ENCODE data around the gene PDIA5.

The PDIA5 gene

GRCh38 chr3:123042413-123042812 lies 24.4 kb upstream of the PDIA5 start:
- no peak for DNase-seq (ENCODE audit: low spot score)

DNA sequence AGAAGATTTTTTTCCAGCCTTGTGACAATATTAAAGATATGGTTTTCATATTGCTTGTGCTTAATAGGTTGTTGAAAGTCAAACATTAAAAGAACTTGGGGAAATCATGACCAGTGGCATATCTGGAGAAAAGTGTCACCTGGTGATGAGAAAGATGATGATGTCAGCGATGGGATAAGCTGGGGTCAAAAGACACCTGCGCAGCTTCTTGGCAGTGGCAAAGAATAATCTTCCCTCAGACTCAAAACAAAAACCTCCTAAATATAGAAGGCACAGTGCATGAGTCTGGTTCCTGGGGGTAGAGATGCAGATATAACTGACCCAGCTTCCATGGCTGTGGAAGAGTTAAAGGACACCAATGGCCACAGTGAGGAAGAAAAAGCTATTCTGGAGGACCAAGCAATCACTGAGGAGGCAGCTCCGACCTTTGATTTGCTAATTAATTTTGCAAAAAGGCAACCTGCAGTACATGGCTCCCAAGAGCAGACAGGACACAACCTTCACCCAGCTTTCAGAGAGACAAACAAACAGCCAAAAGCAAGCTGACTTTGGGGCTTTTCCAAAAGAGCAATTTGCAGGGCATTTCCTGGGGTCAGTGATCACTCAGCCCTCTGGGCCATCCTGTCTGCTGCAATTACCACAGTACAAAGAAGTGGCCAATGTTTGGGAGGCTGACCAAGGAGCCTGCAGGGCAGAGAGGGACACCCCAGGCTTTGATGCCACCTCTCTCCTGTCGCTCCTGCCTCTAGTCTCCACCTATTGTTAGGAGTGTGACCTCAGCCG lies 21.7 kb upstream of the PDIA5 start:
- no peak for DNase-seq (ENCODE audit: low spot score)

GRCh38 chr3:123046262-123047061 lies 20.4 kb upstream of the PDIA5 start:
- no peak for DNase-seq (ENCODE audit: low spot score)

DNA sequence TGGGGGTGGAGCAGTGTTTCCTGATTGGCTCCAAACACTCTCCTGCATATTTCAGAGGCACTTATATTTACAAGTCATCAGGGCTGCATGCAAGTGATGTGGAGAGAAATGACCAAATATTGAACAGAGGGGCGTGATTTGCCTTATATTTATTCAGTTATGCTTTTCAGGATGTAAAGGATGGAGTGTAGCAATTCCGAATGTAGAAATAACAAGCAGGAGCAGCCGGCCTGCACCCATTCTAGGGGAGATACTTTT lies 19.8 kb upstream of the PDIA5 start:
- no peak for DNase-seq (ENCODE audit: low spot score)

DNA sequence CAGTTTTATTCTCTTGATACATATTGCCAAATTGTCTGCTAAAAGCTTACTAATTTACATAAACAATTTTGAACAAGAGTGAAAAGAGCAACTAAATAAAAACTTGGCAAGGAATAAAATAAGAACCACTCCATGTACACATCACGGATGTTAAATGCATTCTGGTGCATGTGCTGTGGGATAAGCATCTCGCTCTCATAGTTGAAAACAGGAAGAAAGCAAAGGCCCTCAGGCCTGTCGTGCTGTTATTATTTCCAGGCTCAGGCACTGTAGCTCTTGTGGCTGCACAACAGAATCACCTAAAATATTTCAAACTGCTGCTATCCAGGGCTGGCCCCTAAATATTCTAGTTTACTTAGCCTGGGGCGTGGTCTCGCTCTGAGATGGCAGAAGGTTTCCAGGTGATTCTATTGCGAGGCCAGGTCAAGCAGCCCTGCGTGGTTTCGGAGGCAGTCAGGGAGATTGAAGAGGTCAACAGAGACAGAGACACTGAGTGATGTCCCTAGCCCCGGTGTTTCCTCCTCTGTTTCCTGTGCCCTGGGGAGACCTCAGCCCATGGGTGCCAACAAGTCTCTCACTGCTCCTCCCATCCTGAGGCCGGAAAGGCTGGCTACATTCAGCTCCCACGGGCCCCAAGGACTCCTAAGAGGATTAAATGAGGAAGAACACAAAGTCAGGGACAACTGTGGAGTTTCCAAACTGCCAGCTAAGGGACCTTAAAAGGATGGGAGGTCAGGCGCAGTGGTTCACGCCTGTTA lies 18.2 kb upstream of the PDIA5 start:
- DNase-seq (ENCODE audit: low spot score): no peak

GRCh38 chr3:123050666-123051065 lies 16.2 kb upstream of the PDIA5 start:
- DNase-seq (ENCODE audit: low spot score): no peak

DNA sequence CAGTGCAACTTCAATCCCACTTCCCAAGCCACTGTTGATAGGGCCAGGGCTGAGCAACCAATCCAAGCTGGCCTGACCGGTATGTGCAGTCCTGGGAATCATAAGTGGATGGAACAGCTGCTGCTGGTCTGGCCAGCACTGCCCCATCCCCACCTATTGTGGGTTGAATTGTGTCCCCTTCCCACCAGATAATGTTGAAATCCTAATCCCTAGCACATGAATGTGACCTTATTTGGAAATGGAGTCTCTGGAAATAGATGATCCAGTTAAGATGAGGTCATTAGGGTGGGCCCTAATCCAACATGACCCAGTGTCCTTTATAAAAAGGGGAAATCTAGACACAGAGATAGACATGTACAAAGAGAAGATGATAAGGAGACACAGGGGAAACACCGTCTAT lies 13.7 kb upstream of the PDIA5 start:
- DNase-seq (ENCODE audit: low spot score): no peak

DNA sequence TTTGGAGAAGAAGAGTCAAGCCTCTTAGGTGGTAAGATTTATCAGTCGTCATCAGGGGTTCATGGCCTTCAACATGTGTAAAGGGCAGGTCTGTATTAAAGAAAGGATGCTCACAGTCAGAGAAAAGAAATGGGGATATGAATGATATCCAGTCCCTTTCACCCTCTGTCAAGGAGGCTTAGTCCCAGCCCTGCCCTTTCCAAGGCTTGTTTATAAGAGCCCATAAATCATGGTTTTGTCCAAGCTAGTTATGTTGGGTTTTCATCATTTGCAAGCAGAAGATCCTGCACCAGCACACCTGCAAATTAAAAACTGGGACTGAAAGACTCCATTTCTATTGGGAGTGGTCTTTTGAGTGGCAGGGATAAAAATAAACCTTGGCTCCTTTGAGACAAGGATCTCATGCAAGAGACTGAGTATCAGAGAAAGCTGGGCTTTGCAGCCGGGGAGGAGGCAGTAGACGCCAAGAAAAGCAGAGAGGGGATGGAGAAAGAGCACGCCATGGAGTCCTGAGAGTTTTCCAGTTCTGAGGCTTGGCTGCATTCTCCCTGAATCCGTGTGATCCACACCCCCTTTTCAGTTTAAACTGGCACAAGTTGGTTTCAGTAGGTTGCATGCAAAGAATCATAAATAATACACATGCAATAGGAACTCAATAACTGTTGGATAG lies 12.6 kb upstream of the PDIA5 start:
- no peak for DNase-seq (ENCODE audit: low spot score)

DNA sequence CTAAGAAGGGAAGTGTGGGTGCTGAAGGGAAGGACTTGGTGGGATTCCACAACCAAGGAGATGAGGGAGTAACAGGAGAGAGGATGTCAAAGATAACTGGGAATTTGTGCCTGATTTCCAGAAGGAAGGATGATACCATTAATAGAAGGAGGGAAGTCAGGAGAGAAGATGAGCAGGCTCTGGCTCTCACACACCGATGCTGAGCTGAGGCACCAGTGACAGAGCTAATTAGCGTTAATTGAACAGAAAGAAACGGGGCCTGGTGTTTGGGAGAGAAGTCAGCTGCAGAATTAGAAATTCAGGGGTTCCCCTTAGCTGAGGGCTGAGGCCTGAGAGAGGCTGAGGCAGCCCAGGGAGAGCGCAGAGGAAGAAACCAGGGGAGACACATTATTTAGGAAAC lies 11.9 kb upstream of the PDIA5 start:
- DNase-seq (ENCODE audit: low spot score): no peak

GRCh38 chr3:123055352-123055751 lies 11.5 kb upstream of the PDIA5 start:
- no peak for DNase-seq (ENCODE audit: low spot score)

DNA sequence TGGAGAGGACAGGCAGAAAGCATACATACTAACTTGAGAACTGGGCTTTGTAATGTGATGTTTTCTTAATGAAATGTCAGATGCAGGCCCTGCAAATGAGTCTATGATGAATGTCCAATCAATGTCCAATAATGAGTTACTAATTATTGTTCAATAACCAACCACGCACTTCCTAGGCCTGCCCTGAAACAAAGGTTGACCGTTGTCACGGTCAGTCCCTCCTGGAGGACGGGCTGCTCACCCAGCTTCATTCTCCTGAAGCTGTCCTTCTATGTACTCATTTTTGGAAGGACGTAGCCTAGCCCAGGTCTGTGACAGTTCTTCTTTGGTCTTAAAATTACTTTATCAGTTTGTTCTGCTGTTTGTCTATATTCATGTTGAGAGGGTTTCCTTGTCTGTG lies 8.3 kb upstream of the PDIA5 start:
- DNase-seq (ENCODE audit: low spot score): no peak

DNA sequence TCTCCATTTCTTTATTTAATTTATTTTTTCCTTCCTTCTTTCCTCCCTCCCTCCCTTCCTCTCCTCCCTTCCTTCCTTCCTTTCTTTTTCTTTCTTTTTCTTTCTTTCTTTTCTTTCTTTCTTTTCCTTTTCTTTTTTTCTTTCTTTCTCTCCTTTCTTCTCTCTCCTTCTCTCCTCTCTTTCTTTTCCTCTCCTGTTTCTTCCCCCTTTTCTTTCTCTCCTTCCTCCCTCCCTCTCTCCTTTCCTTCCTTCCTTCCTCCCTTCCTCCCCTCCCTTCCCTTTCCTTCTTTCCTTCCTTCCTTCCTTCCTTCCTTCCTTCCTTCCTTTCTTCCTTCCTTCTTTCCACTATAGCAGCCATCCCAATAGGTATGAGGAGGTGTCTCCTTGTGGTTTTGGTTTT lies 6.8 kb upstream of the PDIA5 start:
- no peak for DNase-seq (ENCODE audit: low spot score)

DNA sequence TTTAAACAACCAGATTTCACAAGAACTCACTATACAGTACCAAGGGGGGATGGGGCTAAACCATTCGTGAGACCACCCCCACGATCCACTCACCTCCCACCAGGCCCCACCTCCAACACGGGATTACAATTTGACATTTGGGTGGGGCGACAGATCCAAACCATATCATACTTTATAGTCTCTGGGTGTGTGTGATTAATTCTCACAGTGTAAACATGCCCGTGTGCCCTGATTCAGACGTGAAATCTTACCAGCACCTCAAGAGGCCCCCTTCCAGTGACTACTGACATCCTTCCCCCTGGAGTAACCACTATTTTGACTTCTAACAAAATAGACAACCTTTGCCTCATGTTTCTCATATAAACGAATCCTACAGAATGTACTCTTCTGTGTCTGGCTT lies 5.0 kb upstream of the PDIA5 start:
- DNase-seq (ENCODE audit: low spot score): no peak

GRCh38 chr3:123063034-123063433 lies 3.8 kb upstream of the PDIA5 start:
- DNase-seq (ENCODE audit: low spot score): no peak

DNA sequence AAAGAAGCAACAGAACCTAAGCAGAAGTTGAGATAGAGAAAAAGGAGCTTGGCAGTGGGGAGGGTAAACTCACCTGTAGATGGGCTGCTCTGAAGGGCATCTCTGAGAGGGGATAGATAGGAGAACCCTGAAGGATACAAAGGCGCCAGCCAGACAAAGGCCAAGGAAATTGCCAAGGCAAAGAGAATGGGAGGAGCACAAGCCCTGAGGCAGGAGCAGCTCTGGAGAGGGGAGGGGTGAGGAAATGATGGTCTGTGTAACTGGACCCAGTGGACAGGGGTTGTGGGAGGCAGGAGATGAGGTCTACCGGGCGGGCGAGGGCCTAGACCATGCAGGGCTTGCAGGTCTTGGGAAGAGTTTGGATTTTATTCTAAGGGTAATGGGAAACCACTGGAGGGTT lies 2.3 kb upstream of the PDIA5 start:
- DNase-seq (ENCODE audit: low spot score): no peak

DNA sequence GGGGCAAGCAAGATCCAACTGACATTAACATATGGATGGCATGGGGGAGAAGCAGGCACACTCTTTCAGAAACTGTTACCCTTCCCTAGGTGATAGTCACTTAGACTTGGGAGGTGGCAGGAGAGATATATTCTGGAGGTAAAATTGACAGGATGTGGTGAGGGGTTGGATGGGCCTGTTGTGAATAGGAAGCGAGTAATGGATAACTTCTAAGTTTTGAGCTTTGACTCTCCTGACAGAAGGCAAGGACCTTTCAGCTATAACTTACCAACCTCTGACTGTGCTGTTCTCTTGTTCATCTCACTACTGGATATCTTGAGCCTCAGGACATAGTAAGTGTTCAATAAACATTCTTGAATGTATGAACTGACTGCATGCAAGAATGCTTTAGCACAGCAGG lies 1.9 kb upstream of the PDIA5 start:
- DNase-seq (ENCODE audit: low spot score): no peak

- DNase-seq (ENCODE audit: low spot score): no peak
Measured at GRCh38 chr3:123066599-123066895, 278 bp upstream of the PDIA5 start.

DNA sequence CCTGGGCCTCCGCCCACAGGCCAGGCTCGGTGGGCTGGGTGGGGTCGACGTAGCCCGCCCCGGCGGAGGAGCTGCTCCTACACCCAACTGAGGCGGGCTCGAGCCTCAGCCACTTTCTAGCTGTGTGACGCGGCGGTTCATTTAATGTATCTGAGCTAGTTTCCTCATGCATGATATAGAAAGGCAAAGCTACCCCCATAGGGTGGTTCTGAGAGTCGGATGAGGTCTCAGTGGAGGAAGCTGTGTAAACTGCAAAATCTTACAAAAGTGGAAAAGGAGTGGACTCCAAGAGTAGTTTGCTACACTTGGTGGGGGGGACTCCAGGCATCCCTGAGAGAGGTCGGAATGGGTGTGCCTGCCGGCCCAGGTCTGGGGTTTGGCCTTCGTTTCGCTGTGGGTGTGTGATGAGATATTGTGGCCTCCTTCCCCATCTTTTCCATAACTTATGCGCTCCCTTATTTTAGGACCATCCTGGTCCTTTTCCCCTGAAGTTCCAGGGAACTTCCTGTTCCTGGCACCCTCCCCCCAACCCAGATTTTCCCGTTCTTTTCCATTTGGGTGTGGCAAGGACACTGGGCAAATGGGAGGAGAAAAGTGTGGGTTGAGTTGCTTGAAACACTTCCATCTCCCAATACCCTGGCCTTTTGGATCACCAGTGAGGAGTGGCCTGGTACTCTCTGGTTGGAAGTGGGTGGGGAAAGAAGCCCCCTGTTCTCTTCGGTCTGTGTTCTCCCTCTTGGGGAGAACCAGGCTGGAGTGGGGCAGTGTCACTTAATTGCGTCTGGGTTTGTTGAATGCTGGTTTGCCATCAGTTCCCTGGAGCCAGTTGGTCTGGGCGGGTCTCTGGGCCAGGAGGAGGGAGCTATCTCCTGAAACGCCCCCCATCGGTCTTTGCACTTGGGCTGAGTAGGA lies 1.1 kb downstream of the PDIA5 start:
- DNase-seq (ENCODE audit: low spot score): no peak

DNA sequence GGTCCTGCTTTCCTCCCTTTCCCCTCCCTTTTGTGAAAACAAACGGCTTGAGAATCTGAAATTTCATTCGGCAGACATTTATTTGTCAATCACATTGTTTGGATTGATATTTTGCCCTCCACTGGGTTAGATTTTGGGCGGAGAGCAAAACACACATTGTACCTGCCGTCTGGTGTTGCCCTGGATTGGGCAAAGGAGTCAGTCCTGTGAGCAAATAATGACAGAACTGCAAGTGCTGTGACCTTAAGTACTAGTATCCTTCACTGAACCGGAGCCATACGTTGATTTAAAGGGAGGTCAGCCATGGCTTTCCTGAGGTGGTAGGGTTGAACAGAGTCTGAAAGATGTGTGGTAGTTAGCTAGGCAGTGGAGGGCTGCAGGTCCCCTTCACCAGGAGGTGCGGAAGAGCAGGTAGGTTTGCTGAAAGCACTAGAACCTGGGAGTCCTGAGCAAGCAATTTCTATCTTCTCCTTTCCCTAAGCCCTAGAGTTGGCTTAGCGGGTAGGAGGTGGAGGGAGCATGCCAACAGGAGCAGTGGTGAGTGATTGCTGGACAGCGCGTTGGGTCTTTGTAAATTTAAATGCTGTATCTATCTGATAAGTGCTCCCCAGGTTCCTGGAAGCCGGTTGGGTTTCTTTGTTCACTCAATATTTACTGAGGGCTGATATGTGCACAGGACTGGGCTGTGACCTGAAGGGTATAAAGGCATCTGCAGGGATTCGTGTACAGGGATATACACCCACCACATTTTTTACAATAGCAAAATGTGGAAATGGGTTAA lies 2.0 kb downstream of the PDIA5 start:
- no peak for DNase-seq (ENCODE audit: low spot score)

DNA sequence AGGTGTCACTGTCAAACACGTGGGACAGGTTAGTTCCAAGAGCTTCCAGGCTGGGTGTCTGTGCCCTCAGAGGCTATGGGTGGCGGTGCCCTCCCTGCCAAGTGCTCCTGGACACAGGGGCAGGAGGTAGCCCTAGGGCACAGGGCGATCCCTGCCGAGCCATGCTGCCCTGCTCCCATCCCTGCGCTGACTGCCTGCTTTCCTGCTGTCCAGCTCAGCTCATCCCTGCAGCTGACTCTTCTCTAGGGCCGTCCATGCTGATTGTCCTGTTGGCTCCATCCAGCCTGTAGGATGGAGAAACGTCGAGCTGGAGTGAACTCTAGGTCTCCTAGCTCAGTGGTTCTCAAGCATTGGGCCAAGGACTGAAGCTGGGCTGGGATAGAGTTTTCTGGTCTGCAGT lies 3.7 kb downstream of the PDIA5 start:
- no peak for DNase-seq (ENCODE audit: low spot score)

GRCh38 chr3:123071146-123071545 lies 4.3 kb downstream of the PDIA5 start:
- no peak for DNase-seq (ENCODE audit: low spot score)
